Gastrocnemius medialis (tissue), 4 donors: ENCODE measurements around the gene SUMF1. TPM values are rescaled to one million over a fixed set of nuclear protein-coding genes. Genes with fewer than 3 reads are reported as not detected.
"Not testable (repeated sequence)": the region's sequence is repeated elsewhere in the genome, so short reads cannot be mapped to it uniquely, and the experiment has no call there.

Source experiments
- ATAC-seq, 2 donors: fragments of 150-250 bp; one replicate each; pipeline ENCODE4 v1.9.1; 2016
- DNase-seq, 2 donors: peaks; one replicate each; pipeline ENCODE4 v3.0.0-alpha.2; 2019
- H3K27ac ChIP-seq, 4 donors: fragments of 200-600 bp; sonication (generic); 1 replicate in 1 of 4; 2 replicates in 3 of 4; pipeline ENCODE4 v1.5.1; 2016 to 2018; ENCODE audit warnings: mild to moderate bottlenecking in 2 of 4, moderate library complexity in 1 of 4
- H3K27me3 ChIP-seq, 3 donors: fragments of 200-600 bp; sonication (generic) in 2 of 3; 1 replicate in 1 of 3; 2 replicates in 2 of 3; pipeline versions ENCODE4 v1.5.1 to v1.6.0; 2016 to 2019; ENCODE audit warnings: mild to moderate bottlenecking in 1 of 3, moderate library complexity in 1 of 3
- H3K36me3 ChIP-seq, 2 donors: fragments of 200-600 bp; sonication (generic) in 1 of 2; one replicate each; pipeline ENCODE4 v1.5.1; 2017 to 2018
- H3K4me1 ChIP-seq, 2 donors: fragments of 200-600 bp; sonication (generic) in 1 of 2; one replicate each; pipeline ENCODE4 v1.5.1; 2016 to 2017; ENCODE audit warnings: mild to moderate bottlenecking in 2 of 2
- H3K4me3 ChIP-seq, 4 donors: fragments of 200-600 bp; sonication (generic) in 3 of 4; 1 replicate in 1 of 4; 2 replicates in 3 of 4; pipeline ENCODE4 v1.5.1; 2016 to 2019; ENCODE audit warnings: mild to moderate bottlenecking in 2 of 4
- H3K9me3 ChIP-seq, 3 donors: fragments of 200-600 bp; sonication (generic) in 2 of 3; 1 replicate in 1 of 3; 2 replicates in 2 of 3; pipeline ENCODE4 v1.5.1; 2016 to 2019
- CTCF ChIP-seq, 5 experiments: fragments of 450-650 bp in 3 of 5; fragments of 200-600 bp in 2 of 5; sonication (generic) in 2 of 5; IDR thresholded peaks in 4 of 5; conservative IDR thresholded peaks in 1 of 5; 1 replicate in 4 of 5; 2 replicates in 1 of 5; pipeline ENCODE4 v1.5.1; 2016 to 2019; ENCODE audit warnings: antibody characterized with exemption in 5 of 5, mild to moderate bottlenecking in 3 of 5, moderate library complexity in 3 of 5
- POLR2A ChIP-seq, 2 donors: fragments of 450-650 bp; IDR thresholded peaks; one replicate each; pipeline ENCODE4 v1.6.1; 2017; ENCODE audit warnings: antibody characterized with exemption in 2 of 2, mild to moderate bottlenecking in 2 of 2, moderate library complexity in 2 of 2
- in situ Hi-C, 4 donors: fragments of 200-750 bp; cut with MboI; loops; one replicate each; pipeline versions ENCODE4 v1.15.0 to v1.8.0; 2017; ENCODE audit warnings: low sequenced_read_pairs in 4 of 4
- intact Hi-C: fragments of 100-400 bp; cut with DNase I; formaldehyde crosslinking; loops from one replicate; pipeline ENCODE4 v1.15.1; 2023; ENCODE audit warnings: low total_unique reads
- total RNA-seq, 4 donors: library from RNA; depleted of rRNA; stranded (reverse); fragments of >200 nt; gene quantifications; one replicate each; pipeline versions ENCODE4 v1.1.0 to v1.2.3, GENCODE V29; 2016

The SUMF1 gene
- total RNA-seq, 4 donors from 2014 or later = 4.4 to 9.4 (median 7.6) TPM

- H3K27me3 ChIP-seq = no peaks in the 10 kb centered on the region
- no peak for ATAC-seq
- H3K36me3 ChIP-seq = no peaks in the 10 kb centered on the region
- TF ChIP-seq POLR2A (IDR thresholded peaks at IDR 0.05) = no peak
- no peak for TF ChIP-seq CTCF (IDR thresholded peaks at IDR 0.05 in 4 of 5, conservative IDR thresholded peaks at IDR 0.05 in 1 of 5)
- no peaks in the 10 kb centered on the region for H3K9me3 ChIP-seq
- intact Hi-C loops = loop anchor here (10.0 kb wide), 2 partner anchors 107 to 157 kb away; partner anchors contain the start of gene SETMAR
- no peak for DNase-seq
- no peak overlapping the region for H3K4me3 ChIP-seq
- peaks cover 10 to 18% of the 10 kb centered on the region in 2 donors for H3K4me1 ChIP-seq
- H3K27ac ChIP-seq = no peak overlapping the region
- in situ Hi-C loops = no loop called here
Measured at GRCh38 chr3:4461468-4462090, 5.5 kb downstream of the SUMF1 start.

GRCh38 chr3:4460334-4460733 is 6.7 kb downstream of the SUMF1 start:
- no peak overlapping the region for H3K27ac ChIP-seq
- peaks cover 0 to 10% of the 10 kb centered on the region in 2 donors for H3K4me1 ChIP-seq
- no peaks in the 10 kb centered on the region for H3K9me3 ChIP-seq
- H3K4me3 ChIP-seq = no peak overlapping the region
- intact Hi-C loops (loop anchor here (10.0 kb wide), 2 partner anchors 106 to 156 kb away; partner anchors contain the start of gene SETMAR), in situ Hi-C loops (no loop called here)
- DNase-seq (no peak), ATAC-seq (no peak)
- H3K27me3 ChIP-seq = no peaks in the 10 kb centered on the region
- TF ChIP-seq CTCF (IDR thresholded peaks at IDR 0.05 in 4 of 5, conservative IDR thresholded peaks at IDR 0.05 in 1 of 5) (no peak), POLR2A (IDR thresholded peaks at IDR 0.05) (no peak)
- H3K36me3 ChIP-seq = no peaks in the 10 kb centered on the region

- Histone ChIP-seq H3K27me3 (no peaks in the 10 kb centered on the region), H3K27ac (no peak overlapping the region), H3K4me3 (no peak overlapping the region), H3K9me3 (no peaks in the 10 kb centered on the region), H3K36me3 (no peaks in the 10 kb centered on the region), H3K4me1 (peaks cover 0 to 10% of the 10 kb centered on the region in 2 donors)
- intact Hi-C loops = no loop called here
- in situ Hi-C loops = no loop called here
- DNase-seq = no peak
- no peak for TF ChIP-seq CTCF (IDR thresholded peaks at IDR 0.05 in 4 of 5, conservative IDR thresholded peaks at IDR 0.05 in 1 of 5)
- TF ChIP-seq POLR2A (IDR thresholded peaks at IDR 0.05) = no peak
- no peak for ATAC-seq
Measured at GRCh38 chr3:4458961-4459360, 8.1 kb downstream of the SUMF1 start.

- H3K4me3 ChIP-seq, H3K27ac ChIP-seq, H3K9me3 ChIP-seq, H3K4me1 ChIP-seq, H3K36me3 ChIP-seq, in situ Hi-C loops, DNase-seq, intact Hi-C loops, H3K27me3 ChIP-seq, ATAC-seq: not testable (repeated sequence)
Measured at GRCh38 chr3:4456780-4457179, 10.3 kb downstream of the SUMF1 start.

- TF ChIP-seq CTCF (IDR thresholded peaks at IDR 0.05 in 4 of 5, conservative IDR thresholded peaks at IDR 0.05 in 1 of 5) (no peak), POLR2A (IDR thresholded peaks at IDR 0.05) (no peak)
- Histone ChIP-seq H3K4me1 (no peaks in the 10 kb centered on the region), H3K27ac (no peak overlapping the region), H3K9me3 (no peaks in the 10 kb centered on the region), H3K27me3 (no peaks in the 10 kb centered on the region), H3K36me3 (peaks cover 0 to 3% of the 10 kb centered on the region in 2 donors), H3K4me3 (no peak overlapping the region)
- in situ Hi-C loops (no loop called here), intact Hi-C loops (no loop called here)
- DNase-seq = no peak
- no peak for ATAC-seq
Measured at GRCh38 chr3:4454142-4454541, 12.9 kb downstream of the SUMF1 start.
